ENCODE data around the gene LEMD1. TPM values are rescaled to one million over a fixed set of nuclear protein-coding genes. Genes with fewer than 3 reads are reported as not detected.

LEMD1 gene
- total RNA-seq, 1 experiment from 2014 or later, result not detected

DNA sequence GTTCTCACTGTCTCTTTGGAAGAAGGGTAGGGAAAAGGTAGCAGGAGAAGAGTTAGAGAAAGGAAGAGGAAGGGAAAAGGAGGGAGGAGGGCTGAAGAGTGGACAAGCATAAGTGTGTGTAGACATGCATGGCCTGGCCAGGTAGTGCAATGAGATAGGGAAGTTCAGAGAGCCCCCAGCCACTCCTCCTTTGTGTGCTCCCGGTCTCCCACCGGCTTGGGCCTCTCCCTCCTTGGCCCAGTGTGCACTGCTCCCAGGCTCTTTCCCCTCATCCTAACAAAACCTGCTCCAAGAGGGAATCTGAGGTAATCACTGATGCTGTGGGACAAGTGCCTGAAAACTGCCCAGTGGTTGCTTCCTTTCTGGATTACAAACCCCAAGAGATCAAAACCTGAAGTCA, 10.3 kb upstream of the LEMD1 start:
- DNase-seq (ENCODE audit: low read depth, low spot score) (no peak), ATAC-seq (no peak)
- TF ChIP-seq, protein P1, sequence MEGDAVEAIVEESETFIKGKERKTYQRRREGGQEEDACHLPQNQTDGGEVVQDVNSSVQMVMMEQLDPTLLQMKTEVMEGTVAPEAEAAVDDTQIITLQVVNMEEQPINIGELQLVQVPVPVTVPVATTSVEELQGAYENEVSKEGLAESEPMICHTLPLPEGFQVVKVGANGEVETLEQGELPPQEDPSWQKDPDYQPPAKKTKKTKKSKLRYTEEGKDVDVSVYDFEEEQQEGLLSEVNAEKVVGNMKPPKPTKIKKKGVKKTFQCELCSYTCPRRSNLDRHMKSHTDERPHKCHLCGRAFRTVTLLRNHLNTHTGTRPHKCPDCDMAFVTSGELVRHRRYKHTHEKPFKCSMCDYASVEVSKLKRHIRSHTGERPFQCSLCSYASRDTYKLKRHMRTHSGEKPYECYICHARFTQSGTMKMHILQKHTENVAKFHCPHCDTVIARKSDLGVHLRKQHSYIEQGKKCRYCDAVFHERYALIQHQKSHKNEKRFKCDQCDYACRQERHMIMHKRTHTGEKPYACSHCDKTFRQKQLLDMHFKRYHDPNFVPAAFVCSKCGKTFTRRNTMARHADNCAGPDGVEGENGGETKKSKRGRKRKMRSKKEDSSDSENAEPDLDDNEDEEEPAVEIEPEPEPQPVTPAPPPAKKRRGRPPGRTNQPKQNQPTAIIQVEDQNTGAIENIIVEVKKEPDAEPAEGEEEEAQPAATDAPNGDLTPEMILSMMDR (IDR thresholded peaks at IDR 0.05), result no peak
- TF ChIP-seq TCF7L2 (IDR thresholded peaks at IDR 0.05; ENCODE audit: low read depth, low read length) (no peak), POLR2AphosphoS5 (IDR thresholded peaks at IDR 0.05; ENCODE audit: low read depth, low read length) (no peak), SIN3A (IDR thresholded peaks at IDR 0.05; ENCODE audit: borderline replicate concordance, insufficient read depth, low read depth, low read length) (no peak)
- TF ChIP-seq, protein P2, sequence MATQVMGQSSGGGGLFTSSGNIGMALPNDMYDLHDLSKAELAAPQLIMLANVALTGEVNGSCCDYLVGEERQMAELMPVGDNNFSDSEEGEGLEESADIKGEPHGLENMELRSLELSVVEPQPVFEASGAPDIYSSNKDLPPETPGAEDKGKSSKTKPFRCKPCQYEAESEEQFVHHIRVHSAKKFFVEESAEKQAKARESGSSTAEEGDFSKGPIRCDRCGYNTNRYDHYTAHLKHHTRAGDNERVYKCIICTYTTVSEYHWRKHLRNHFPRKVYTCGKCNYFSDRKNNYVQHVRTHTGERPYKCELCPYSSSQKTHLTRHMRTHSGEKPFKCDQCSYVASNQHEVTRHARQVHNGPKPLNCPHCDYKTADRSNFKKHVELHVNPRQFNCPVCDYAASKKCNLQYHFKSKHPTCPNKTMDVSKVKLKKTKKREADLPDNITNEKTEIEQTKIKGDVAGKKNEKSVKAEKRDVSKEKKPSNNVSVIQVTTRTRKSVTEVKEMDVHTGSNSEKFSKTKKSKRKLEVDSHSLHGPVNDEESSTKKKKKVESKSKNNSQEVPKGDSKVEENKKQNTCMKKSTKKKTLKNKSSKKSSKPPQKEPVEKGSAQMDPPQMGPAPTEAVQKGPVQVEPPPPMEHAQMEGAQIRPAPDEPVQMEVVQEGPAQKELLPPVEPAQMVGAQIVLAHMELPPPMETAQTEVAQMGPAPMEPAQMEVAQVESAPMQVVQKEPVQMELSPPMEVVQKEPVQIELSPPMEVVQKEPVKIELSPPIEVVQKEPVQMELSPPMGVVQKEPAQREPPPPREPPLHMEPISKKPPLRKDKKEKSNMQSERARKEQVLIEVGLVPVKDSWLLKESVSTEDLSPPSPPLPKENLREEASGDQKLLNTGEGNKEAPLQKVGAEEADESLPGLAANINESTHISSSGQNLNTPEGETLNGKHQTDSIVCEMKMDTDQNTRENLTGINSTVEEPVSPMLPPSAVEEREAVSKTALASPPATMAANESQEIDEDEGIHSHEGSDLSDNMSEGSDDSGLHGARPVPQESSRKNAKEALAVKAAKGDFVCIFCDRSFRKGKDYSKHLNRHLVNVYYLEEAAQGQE (IDR thresholded peaks at IDR 0.05; ENCODE audit: insufficient read depth in 1 of 2, low read depth in 2 of 2, low read length in 1 of 2), result no peak
- BruUV-seq (replicated peaks), result no TSS peak
- Histone ChIP-seq H3K4me1 (ENCODE audit: control insufficient read depth, insufficient read depth, low read length) (peaks cover 4% of the 10 kb centered on the region; the same call in 1 of the 2 replicates), H3K27ac (ENCODE audit: low read length) (no peak overlapping the region), H3K27me3 (ENCODE audit: control insufficient read depth, insufficient read depth, low read length) (peaks cover 5% of the 10 kb centered on the region), H3K4me3 (ENCODE audit: low read depth in 2 of 2, low read length in 2 of 2) (no peak overlapping the region), H3K36me3 (ENCODE audit: control insufficient read depth, insufficient read depth, low read length) (no peaks in the 10 kb centered on the region), H3K9me3 (ENCODE audit: control insufficient read depth, insufficient read depth, low read depth, low read length) (no peaks in the 10 kb centered on the region)
- intact Hi-C loops (cut with micrococcal nuclease; ENCODE audit: unreplicated experiment) (no loop called here), in situ Hi-C loops (cut with HindIII; ENCODE audit: low pct_unique_long_range_greater_than_20kb, low sequenced_read_pairs) (no loop called here)
- ChIA-PET POLR2A (no interaction called here), CTCF (no interaction called here)

DNA sequence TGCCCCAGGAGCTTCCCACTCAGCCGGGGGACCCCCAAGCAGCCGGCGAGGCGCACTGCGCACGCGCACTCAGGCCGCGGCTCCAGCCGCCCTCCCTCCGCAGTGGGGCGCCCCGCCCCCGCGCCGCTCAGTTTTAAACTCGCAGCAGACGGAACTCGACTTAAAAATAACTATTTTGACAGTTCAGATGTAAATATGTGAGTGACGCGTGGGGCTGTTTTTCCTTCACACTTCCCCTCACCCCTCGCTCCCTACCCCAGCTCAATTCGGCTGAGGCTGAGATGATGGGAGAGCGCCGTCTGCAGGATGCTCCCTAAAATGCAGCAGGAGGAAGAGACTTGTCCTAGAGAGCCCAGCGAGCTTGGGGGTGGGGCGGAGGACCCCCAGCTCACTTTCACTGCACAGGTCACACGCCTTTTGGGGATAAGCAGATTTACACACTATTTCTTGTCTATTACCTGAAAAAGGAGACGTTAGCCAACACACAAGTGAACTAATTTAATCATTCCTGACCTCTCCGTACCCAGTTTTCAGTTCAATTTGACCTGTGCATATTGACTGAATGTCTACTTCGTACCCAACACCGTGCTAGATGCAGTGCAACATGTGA, 8.9 kb upstream of the LEMD1 start:
- peak overlapping the region; percentile 48 to 64 for H3K4me3 ChIP-seq (ENCODE audit: low read depth in 2 of 2, low read length in 2 of 2)
- ChIA-PET POLR2A (no interaction called here), CTCF (interaction anchor here (0.6 to 1.4 kb wide), 8 partner anchors 11 to 161 kb away, joined by 3 to 13 read pairs (median 4); no protein-coding TSS in a partner anchor)
- H3K36me3 ChIP-seq (ENCODE audit: control insufficient read depth, insufficient read depth, low read length), result no peaks in the 10 kb centered on the region
- no peaks in the 10 kb centered on the region for H3K9me3 ChIP-seq (ENCODE audit: control insufficient read depth, insufficient read depth, low read depth, low read length)
- in situ Hi-C loops (cut with HindIII; ENCODE audit: low pct_unique_long_range_greater_than_20kb, low sequenced_read_pairs), result no loop called here
- peaks cover 4% of the 10 kb centered on the region; the same call in 1 of the 2 replicates for H3K4me1 ChIP-seq (ENCODE audit: control insufficient read depth, insufficient read depth, low read length)
- DNase-seq (ENCODE audit: low read depth, low spot score), result peak; percentile 20
- TF ChIP-seq, protein P1 (IDR thresholded peaks at IDR 0.05), result peak; percentile 96
- TF ChIP-seq TCF7L2 (IDR thresholded peaks at IDR 0.05; ENCODE audit: low read depth, low read length), result no peak
- intact Hi-C loops (cut with micrococcal nuclease; ENCODE audit: unreplicated experiment), result no loop called here
- BruUV-seq (replicated peaks), result no TSS peak
- peaks cover 3% of the 10 kb centered on the region for H3K27me3 ChIP-seq (ENCODE audit: control insufficient read depth, insufficient read depth, low read length)
- peak; percentile 79 for ATAC-seq
- no peak overlapping the region for H3K27ac ChIP-seq (ENCODE audit: low read length)
